ENCODE results near the gene HAVCR1.

GRCh38 chr5:157057459-157058370, 1.2 kb downstream of the HAVCR1 start:
- TF ChIP-seq TARDBP (IDR thresholded peaks at IDR 0.05): no peak
- TF ChIP-seq ARNT (IDR thresholded peaks at IDR 0.05): no peak
- no peak for TF ChIP-seq SUZ12 (IDR thresholded peaks at IDR 0.05)
- TF ChIP-seq ZNF384 (IDR thresholded peaks at IDR 0.05): no peak

Measured in HEK293T (cell line).